NB4 (cell line): ENCODE data around the gene KLK3.

ENCODE experiments used
- DNase-seq: peaks from one replicate; pipeline ENCODE4 v3.0.0; 2010; ENCODE audit warnings: low read depth
- H3K4me3 ChIP-seq: one replicate; pipeline ENCODE4 v1.5.1; 2011; ENCODE audit warnings: mild to moderate bottlenecking, low read depth, low read length, moderate library complexity
- MYC ChIP-seq: IDR thresholded peaks from 2 replicates; pipeline ENCODE4 v1.6.1; 2011; ENCODE audit warnings: low read depth, low read length
- POLR2A ChIP-seq: IDR thresholded peaks from 2 replicates; pipeline ENCODE4 v1.6.1; 2011; ENCODE audit warnings: mild to moderate bottlenecking; ENCODE audit not compliant: insufficient read length; ENCODE audit errors: extremely low read depth
- TF ChIP-seq, protein P1 (sequence below): IDR thresholded peaks from one replicate; pipeline ENCODE4 v1.5.1; 2012; ENCODE audit warnings: low read depth, low read length
- TF ChIP-seq, protein P2 (sequence below): IDR thresholded peaks from 2 replicates; pipeline ENCODE4 v1.6.1; 2011; ENCODE audit warnings: low read depth, low read length

The KLK3 gene

DNA sequence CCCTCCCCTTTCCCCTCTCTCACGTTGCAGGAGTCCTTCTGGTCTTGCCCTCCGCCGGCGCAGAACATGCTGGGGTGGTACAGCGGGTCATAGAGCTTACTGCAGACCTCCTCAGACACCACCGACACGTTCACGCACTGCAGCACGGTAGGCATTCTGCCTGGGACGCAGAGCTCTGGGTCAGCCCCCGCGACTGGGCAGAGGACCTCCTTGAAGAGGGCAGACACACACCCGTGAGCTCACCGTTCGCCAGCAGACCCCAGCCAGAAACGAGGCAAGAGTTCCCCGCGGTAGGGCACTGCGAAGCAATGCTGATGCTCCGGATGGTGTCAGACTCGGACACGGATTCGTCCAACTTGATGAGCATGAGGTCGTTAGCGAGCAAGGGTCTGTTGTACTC, 53.6 kb downstream of the KLK3 start:
- H3K4me3 ChIP-seq: no peak overlapping the region
- no peak for DNase-seq
- TF ChIP-seq MYC (no peak), POLR2A (no peak)
- TF ChIP-seq, protein P1, sequence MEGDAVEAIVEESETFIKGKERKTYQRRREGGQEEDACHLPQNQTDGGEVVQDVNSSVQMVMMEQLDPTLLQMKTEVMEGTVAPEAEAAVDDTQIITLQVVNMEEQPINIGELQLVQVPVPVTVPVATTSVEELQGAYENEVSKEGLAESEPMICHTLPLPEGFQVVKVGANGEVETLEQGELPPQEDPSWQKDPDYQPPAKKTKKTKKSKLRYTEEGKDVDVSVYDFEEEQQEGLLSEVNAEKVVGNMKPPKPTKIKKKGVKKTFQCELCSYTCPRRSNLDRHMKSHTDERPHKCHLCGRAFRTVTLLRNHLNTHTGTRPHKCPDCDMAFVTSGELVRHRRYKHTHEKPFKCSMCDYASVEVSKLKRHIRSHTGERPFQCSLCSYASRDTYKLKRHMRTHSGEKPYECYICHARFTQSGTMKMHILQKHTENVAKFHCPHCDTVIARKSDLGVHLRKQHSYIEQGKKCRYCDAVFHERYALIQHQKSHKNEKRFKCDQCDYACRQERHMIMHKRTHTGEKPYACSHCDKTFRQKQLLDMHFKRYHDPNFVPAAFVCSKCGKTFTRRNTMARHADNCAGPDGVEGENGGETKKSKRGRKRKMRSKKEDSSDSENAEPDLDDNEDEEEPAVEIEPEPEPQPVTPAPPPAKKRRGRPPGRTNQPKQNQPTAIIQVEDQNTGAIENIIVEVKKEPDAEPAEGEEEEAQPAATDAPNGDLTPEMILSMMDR: no peak
- TF ChIP-seq, protein P2, sequence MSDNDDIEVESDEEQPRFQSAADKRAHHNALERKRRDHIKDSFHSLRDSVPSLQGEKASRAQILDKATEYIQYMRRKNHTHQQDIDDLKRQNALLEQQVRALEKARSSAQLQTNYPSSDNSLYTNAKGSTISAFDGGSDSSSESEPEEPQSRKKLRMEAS: no peak

DNA sequence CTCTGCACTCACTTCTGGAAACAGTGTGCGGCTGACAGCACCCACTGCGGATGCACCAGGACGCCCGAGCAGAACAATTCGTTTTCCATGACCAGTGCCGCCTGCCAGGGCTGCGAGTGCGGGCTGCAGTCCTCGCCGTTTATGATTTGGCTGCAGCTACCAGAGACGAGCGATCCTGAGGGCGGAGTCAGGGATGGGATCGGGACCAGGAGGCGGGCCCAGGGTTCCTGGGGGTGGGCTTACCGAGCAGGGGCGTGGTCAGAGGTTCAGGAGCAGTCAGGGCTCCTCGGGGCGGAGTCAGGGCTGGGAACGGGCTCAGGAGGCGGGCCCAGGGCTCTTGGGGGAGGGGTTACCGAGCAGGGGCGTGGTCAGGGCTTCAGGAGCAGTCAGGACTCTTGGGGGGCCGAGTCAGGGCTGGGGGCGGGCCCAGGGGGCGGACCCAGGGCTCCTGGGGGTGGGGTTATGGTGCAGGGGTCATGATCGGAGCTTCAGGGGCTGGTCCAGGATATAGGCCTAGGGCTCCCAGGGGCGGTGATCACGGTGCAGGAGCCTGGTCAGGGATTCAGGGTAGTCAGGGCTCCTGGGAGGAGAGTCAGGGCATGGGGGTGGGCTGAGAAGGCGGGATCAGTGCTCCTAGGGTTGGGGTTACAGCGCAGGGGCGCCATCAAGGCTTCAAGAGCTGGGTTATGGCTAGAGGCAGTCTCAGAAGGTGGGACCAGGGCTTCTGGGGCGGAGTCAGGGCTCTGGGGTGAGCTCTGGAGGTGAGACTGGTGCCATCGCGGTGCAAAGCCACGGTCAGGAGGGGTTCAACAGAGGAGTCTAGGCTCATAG, 54.7 kb downstream of the KLK3 start:
- H3K4me3 ChIP-seq: no peak overlapping the region
- TF ChIP-seq, protein P2: no peak
- TF ChIP-seq MYC (no peak), POLR2A (no peak)
- TF ChIP-seq, protein P1: no peak
- peak; percentile 33 for DNase-seq
